Measurements from ENCODE around the gene SH3D21.

SH3D21 gene

DNA sequence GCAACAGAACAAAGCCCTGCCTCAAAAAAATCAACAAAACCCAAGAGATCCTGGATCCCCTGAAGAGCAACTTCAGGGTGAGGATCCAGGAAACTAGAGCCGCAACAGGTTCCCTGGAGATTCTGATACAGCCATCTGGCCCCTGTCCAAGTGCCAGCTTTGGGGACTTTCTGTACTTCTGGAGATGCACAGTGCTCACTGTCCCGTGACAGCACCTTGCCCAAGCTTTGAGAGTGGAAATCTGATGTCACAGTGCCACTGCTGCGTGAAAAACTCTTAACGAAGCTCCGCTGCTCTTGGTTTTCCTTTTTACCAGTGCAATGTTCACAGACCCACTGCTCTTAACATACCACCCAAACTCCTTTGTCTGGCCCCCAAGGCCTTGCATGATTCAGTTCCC, 53.2 kb downstream of the SH3D21 start:
- DNase-seq (ENCODE audit: low read depth): no peak

DNA sequence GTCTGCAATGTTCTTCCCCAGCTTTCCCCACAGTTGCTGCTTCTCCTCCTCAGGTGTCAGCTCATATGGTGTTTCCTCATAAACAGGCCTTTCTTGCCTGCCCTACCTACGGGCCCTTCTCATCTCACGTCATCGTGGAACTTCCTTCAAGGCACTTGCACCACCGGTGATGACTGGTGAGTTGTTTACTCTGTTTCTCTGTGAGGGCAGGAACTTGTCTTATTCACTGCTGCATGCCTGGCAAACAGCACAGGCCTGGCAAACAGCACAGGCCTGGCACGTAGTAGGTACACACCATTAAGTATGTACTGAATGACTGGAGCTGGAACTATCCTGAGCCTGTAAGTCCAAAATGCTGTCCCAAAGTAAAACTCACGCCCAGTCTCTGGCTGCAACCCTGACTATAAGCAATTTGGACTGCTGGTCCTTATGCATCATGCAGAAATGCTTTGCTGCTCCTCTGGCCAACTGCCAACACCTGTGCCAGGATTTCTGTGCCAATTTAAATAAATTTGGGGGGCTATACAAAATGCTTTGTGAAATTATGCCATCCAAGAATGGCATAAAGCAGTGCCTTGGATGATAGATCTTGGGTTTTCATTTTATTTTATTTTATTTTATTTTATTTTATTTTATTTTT, 53.9 kb downstream of the SH3D21 start:
- no peak for DNase-seq (ENCODE audit: low read depth)

DNA sequence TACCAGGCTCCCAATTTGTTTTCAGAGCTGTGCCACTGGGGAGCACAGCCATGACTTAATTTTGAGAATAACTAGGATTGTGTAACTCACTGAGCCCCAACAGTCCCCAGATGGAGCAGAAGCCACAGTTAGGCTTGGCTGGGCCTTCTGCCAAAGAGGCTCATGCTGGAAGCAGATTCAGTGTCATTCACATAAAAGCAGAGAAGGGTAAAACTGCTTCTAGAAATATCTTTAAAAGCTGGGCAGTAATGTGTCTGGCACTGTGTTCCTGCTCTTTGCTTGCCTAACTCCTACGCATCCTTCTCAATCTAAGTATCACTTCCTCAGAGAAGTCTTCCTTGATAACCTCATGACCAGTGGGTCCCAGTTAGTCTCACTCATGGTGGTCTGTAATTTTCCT, 59.2 kb downstream of the SH3D21 start:
- peak; percentile 81 for DNase-seq (ENCODE audit: low read depth)

DNA sequence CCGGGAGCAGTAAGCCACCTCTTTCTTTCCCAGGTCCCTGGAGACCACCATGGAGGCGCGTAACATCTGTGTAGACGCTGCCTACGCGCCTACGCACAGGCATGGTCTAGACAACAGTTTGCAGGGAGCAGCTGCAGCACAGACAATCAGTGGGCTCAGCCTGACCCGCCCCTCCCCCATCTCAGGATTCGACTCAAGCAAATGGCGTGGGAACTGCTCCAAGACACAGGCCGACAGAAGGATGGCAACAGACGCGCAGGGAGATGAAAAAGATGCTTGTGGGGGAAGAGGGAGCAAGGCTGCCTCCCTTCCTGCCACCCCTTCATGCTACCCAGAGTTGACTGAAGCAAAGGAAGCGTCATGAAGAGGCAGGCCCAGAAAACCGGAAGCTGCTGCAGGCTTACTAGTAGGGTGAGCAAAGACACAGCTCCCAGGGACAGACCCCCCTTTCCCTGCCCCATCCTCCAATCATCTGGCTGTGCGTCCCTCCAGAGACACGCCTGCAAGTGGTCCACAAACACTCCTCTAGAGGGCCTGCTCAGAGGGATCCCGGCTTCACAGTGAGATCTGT, 60.0 kb downstream of the SH3D21 start:
- no peak for DNase-seq (ENCODE audit: low read depth)

- no peak for DNase-seq (ENCODE audit: low read depth)
Measured at GRCh38 chr1:36367066-36367465, 60.9 kb downstream of the SH3D21 start.

DNA sequence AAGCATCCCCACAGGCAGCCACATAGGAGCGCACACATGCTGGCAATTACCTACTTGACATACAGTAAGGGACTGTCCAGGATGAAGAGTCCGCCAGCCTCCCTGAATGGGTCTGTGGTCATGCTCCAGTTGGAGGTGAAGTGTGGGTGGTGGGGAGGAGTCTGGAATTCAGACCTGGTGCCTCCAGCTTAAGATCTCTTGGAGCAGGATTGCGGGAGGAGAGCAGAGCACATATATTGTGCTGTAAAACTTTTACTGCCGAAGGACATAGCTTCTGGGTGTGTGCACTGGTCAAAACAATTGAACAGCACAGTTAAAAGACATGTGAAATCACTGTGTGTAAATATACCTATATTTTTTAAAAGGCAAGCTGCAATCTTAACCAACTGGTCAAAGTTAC, 61.6 kb downstream of the SH3D21 start:
- no peak for DNase-seq (ENCODE audit: low read depth)

DNA sequence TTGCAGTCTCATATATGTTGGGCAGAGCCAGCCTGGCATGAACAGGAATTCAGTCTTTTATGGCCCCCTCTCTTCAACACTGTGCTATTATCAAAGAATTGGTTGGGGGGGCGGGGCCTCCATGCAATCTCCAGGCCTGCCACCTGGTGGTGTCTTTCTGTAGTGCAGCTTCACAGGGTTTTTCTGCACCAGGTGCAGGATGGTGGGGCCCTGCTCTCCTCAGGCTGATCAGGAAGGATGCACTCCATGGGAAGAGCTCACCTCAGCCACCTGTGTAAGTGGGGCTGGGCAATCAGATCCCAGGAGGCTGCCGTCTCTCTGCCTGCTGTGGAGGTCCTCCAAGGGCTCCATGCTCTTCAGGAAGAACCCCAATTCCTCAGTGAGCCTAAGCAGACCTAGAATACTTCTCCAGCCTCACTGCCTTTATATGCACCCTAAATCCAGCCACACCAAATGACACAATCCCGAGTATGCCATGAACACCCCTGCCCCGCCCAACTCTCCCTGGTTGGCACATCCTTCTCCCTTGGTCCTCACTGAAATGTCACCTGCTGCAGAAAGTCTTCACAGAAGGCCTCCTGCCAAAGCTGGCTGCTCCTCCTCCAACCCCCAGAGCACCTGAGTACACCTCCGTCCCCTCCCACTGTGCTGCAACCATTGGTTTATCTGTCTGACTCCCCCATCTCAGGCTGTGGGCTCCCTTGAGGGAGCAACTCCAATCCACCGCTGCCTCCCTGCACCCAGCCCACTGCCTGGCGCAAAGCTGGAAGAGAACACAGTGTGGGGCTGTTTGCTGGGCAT, 63.1 kb downstream of the SH3D21 start:
- DNase-seq (ENCODE audit: low read depth): peak; percentile 51

Data from fibroblast of gingiva (primary cell).